GM20000 (cell line): ENCODE data around the gene RASGEF1C.
"Not testable (repeated sequence)": the region's sequence is repeated elsewhere in the genome, so short reads cannot be mapped to it uniquely, and the experiment has no call there.

Source experiments
- DNase-seq: peaks from one replicate; pipeline ENCODE4 v3.0.0; 2012; ENCODE audit warnings: low spot score
- TF ChIP-seq, protein P1 (sequence below): IDR thresholded peaks from 2 replicates; pipeline ENCODE4 v1.5.1; 2012; ENCODE audit warnings: mild to moderate bottlenecking, control low read depth; ENCODE audit errors: extremely low read depth, missing control alignments

Gene RASGEF1C

DNA sequence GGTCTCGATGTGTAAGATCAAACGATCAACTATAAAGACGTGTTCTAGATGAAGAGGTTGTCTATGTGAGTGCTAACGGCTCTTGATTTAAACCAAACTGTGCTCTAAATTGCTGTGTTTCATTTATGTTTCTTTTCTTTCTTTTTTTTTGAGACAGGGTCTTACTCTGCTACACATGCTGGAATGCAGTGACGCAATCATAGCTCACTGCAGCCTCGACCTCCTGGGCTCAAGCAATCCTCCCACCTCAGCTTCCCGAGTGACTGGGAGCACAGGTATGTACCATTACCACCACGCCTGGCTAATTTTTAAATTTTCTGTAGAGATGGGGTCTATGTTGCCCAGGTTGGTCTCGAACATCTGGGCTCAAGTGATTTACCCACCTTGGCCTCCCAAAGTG is 113.5 kb downstream of the RASGEF1C start:
- no peak for DNase-seq
- TF ChIP-seq, protein P1, sequence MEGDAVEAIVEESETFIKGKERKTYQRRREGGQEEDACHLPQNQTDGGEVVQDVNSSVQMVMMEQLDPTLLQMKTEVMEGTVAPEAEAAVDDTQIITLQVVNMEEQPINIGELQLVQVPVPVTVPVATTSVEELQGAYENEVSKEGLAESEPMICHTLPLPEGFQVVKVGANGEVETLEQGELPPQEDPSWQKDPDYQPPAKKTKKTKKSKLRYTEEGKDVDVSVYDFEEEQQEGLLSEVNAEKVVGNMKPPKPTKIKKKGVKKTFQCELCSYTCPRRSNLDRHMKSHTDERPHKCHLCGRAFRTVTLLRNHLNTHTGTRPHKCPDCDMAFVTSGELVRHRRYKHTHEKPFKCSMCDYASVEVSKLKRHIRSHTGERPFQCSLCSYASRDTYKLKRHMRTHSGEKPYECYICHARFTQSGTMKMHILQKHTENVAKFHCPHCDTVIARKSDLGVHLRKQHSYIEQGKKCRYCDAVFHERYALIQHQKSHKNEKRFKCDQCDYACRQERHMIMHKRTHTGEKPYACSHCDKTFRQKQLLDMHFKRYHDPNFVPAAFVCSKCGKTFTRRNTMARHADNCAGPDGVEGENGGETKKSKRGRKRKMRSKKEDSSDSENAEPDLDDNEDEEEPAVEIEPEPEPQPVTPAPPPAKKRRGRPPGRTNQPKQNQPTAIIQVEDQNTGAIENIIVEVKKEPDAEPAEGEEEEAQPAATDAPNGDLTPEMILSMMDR = no peak

DNA sequence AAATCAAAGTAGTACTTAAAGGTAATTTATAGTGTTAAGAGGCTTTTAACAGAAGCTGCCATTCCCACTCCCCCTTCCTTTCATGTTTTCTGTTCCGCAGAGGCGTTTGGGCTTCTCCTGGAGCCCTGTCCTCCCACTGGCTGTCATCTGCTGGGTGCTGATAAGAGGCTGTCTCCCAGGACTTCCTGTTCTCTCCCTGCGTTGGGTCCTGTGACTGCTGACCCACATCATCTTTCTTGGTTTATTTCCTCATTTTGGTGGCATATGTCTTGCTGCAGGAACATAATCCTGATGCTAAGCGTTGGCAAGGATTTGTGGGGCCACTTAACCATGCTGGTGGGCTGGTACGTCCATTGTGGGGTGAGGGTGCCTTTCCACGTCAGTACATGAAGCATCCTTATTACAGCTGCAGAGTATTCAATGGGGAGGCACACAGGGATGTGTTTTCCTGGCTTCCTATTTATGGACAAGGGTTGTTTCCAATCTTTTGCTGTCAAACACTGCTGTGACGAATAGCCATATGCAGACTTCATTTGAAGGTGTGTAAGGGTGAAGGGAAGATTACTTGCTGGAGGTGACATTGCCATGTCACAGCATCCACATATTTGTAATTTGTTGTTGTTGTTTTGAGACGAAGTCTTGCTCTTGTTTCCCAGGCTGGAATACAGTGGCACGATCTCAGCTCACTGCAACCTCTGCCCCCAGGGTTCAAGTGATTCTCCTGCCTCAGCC is 115.2 kb downstream of the RASGEF1C start:
- TF ChIP-seq, protein P1 = no peak
- DNase-seq = no peak

DNA sequence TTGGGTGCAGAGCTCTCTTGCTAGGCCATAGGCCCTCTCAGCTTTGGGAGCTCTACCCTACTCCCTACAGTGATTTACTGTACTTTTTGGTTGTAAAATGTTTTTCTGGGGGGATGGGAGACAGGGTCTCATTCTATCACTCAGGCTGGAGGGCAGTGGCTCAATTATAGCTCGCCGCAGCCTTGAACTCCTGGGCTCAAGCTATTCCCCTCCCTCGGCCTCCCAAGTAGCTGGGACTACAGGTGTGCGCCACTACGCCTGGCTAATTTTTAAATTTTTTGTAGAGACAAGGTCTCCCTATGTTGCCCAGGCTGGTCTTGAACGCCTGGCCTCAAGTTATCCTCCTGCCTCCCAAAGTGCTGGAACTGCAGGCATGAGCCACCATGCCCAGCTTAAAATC is 115.8 kb downstream of the RASGEF1C start:
- no peak for DNase-seq
- TF ChIP-seq, protein P1 = no peak

DNA sequence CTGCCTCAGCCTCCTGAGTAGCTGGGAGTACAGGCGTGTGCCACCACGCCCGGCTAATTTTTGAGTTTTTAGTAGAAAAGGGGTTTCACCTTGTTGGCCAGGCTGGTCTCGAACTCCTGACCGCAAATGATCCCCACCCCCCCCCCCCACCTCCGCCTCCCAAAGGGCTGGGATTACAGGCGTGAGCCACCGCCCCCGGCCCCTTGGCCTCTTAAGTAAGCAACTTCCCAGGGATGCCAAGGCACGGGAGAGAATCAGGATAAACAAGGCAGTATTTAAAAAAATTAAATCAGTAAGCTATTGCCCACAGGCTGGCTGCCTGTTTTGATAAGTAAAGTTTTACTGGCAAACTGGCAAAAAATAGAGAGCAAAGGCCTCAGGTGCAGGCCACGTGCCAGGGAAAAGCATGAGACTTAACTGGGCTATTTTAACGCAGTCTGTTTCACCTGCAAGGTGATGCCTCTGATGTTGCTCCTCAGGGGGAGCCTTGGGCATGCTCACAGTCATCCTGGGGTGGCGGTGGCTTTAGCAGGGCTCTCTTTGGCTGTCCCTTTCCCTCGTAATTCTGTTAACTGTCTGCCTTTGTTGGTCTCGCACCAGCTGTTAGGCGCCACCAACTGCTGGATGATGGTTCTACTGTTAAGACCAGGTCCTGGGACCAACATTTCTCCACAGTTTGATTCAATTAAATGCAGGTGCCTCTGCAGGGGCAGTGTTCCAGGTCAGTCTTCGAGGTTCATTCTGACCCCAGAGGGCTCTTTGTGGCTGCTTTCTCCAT is 118.1 kb downstream of the RASGEF1C start:
- DNase-seq = no peak

DNA sequence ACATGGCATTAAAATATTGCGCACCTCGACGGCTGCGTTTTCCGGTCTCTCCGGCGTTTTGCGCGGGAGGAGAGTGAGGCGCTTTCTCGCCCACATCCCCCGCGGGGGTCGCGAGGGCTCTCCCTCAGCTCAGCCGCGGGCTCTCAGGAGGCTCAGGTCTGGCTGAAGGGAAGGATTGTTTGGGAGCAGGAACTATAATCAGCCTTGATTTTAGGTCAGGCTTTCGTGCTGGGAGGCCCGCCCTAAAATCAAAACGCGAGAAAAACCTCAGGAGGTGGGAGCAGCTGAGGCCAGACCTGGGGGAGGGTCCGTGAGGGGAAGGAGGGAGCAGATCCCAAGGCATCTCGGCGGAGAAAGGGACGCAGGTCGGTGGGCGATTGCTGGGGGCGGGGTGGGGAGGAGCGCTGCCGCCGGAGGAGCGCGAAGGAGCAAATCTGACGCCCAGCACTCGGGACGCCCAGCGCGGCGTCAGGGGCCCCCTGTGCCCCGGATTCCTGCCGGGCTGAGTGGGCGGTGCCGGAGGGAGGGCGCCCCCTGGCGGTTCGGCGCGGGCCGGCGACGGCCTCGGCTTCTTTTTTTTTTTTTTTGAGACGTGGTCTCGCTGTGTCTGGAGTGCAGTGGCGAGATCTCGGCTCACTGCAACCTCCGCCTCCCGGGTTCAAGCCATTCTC is 118.8 kb downstream of the RASGEF1C start:
- TF ChIP-seq, protein P1 = peak; percentile 59

More for the DNA sequence above, 118.1 kb downstream of the RASGEF1C start:
- TF ChIP-seq, protein P1 = no peak

DNA sequence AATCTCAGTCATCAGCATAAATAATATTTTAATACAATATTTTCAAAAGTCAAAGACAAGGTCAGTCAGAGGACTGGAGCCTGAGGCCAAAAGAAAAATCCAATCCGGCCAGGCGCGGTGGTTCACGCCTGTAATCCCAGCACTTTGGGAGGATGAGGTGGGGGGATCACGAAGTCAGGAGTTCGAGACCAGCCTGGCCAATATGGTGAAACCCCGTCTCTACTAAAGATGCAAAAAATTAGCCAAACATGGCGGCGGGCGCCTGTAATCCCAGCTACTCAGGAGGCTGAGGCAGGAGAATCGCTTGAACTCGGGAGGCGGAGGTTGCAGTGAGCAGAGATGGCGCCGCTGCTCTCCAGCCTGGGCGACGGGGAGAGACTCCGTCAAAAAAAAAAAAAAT is 119.4 kb downstream of the RASGEF1C start:
- not testable (repeated sequence) for DNase-seq

More for the DNA sequence above, 118.8 kb downstream of the RASGEF1C start:
- DNase-seq = peak; percentile 70

DNA sequence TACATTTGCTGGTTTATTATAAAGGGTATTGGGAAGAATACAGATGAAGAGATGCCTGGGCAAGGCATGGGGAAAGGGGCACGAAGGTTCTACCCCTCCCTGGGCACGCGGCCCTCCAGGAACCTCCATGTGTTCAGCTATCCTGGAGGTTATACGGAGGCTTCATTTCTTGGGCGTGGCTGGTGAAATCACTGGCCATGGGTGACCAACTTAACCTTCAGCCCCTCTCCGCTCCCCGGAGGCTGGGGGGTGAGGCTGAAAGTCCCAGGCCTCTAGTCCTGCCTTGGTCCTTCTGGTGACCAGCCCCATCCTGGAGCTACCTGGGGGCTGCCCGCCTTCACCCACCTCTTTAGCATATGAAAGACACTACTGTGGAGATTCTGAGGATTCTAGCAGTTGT is 120.5 kb downstream of the RASGEF1C start:
- no peak for DNase-seq
- TF ChIP-seq, protein P1 = no peak
